Esophagus squamous epithelium (tissue), 5 donors: ENCODE results near the gene DSCAML1. TPM values are rescaled to one million over a fixed set of nuclear protein-coding genes. Genes with fewer than 3 reads are reported as not detected.

Experiments
- DNase-seq: peaks from one replicate; lab custom pipeline; 2025; lab: John Stamatoyannopoulos, UW
- H3K27ac ChIP-seq, 4 donors: fragments of 200-600 bp; sonication (generic); one replicate each; pipeline ENCODE4 v1.5.1; 2016 to 2019; ENCODE audit warnings: mild to moderate bottlenecking in 1 of 4
- H3K27me3 ChIP-seq, 4 donors: fragments of 200-600 bp; sonication (generic); 1 replicate in 3 of 4; 2 replicates in 1 of 4; pipeline versions ENCODE4 v1.5.1 to v1.6.0; 2017 to 2021; ENCODE audit warnings: antibody characterized with exemption in 1 of 4
- H3K36me3 ChIP-seq, 3 donors: fragments of 200-600 bp; sonication (generic); one replicate each; pipeline ENCODE4 v1.5.1; 2016 to 2019
- H3K4me1 ChIP-seq, 3 donors: fragments of 200-600 bp; sonication (generic); one replicate each; pipeline ENCODE4 v1.5.1; 2017 to 2019
- H3K4me3 ChIP-seq, 4 donors: fragments of 200-600 bp; sonication (generic); 1 replicate in 3 of 4; 2 replicates in 1 of 4; pipeline ENCODE4 v1.5.1; 2016 to 2019; ENCODE audit warnings: mild to moderate bottlenecking in 2 of 4, moderate library complexity in 1 of 4
- H3K9me3 ChIP-seq, 3 donors: fragments of 200-600 bp; sonication (generic); one replicate each; pipeline ENCODE4 v1.5.1; 2016 to 2019
- POLR2A ChIP-seq, 4 donors: fragments of 450-650 bp; IDR thresholded peaks; one replicate each; pipeline ENCODE4 v1.6.1; 2017; ENCODE audit warnings: antibody characterized with exemption in 4 of 4, mild to moderate bottlenecking in 4 of 4, moderate library complexity in 3 of 4
- WGBS, 2 donors: methylation state at CpG; one replicate each; pipeline ENCODE4 v1.1.5; 2018; 5-methylcytosine and 5-hydroxymethylcytosine counted together
- intact Hi-C: fragments of 100-400 bp; cut with DNase I; formaldehyde crosslinking; loops from one replicate; pipeline ENCODE4 v1.15.0; 2022
- total RNA-seq, 4 donors: library from RNA; depleted of rRNA; stranded (reverse); fragments of >200 nt; gene quantifications; one replicate each; pipeline ENCODE4 v1.1.0, GENCODE V29; 2016
- TF ChIP-seq, protein P1 (sequence below), 6 experiments: fragments of 450-650 bp in 4 of 6; fragments of 200-600 bp in 2 of 6; sonication (generic) in 2 of 6; IDR thresholded peaks; one replicate each; pipeline ENCODE4 v1.5.1; 2016 to 2019; ENCODE audit warnings: antibody characterized with exemption in 6 of 6, mild to moderate bottlenecking in 4 of 6, moderate library complexity in 4 of 6
- donor health status: DM: yes; HTN: yes; CAD: no.

The DSCAML1 gene
- total RNA-seq, 4 donors from 2014 or later, result 0.04 to 0.19 TPM; not detected in 2

DNA sequence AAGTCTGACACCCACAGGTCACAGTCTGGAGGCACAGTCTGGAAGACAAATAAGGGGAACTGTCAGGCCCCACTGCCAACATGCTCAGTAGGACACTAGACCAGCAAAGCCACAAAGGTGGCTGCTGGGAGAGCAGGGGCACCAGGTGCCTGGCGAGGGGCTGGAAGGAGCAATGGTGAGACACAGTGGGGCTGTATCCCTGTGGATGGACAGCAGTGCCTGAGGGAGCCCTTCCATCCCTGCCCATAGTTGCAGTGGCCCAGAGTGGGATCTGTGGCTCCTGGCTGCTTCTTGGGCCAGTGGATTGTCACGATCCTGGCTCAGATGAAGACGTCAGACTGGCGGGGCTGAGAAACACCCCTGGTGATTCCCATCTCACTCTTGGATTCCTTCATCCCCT, 154.6 kb downstream of the DSCAML1 start:
- no peak for DNase-seq
- intact Hi-C loops, result no loop called here
- 65 to 72% methylated on average over 2 to 3 of the region's 4 CpGs for WGBS, 2 donors
- H3K4me3 ChIP-seq, result no peak overlapping the region
- no peak overlapping the region for H3K27ac ChIP-seq
- TF ChIP-seq, protein P1, sequence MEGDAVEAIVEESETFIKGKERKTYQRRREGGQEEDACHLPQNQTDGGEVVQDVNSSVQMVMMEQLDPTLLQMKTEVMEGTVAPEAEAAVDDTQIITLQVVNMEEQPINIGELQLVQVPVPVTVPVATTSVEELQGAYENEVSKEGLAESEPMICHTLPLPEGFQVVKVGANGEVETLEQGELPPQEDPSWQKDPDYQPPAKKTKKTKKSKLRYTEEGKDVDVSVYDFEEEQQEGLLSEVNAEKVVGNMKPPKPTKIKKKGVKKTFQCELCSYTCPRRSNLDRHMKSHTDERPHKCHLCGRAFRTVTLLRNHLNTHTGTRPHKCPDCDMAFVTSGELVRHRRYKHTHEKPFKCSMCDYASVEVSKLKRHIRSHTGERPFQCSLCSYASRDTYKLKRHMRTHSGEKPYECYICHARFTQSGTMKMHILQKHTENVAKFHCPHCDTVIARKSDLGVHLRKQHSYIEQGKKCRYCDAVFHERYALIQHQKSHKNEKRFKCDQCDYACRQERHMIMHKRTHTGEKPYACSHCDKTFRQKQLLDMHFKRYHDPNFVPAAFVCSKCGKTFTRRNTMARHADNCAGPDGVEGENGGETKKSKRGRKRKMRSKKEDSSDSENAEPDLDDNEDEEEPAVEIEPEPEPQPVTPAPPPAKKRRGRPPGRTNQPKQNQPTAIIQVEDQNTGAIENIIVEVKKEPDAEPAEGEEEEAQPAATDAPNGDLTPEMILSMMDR (IDR thresholded peaks at IDR 0.05), result no peak
- no peak for TF ChIP-seq POLR2A (IDR thresholded peaks at IDR 0.05)
- H3K36me3 ChIP-seq, result no peaks in the 10 kb centered on the region
- H3K27me3 ChIP-seq, result peaks cover 0 to 56% (median 0%) of the 10 kb centered on the region in 4 donors
- no peaks in the 10 kb centered on the region for H3K9me3 ChIP-seq
- H3K4me1 ChIP-seq, result no peaks in the 10 kb centered on the region

DNA sequence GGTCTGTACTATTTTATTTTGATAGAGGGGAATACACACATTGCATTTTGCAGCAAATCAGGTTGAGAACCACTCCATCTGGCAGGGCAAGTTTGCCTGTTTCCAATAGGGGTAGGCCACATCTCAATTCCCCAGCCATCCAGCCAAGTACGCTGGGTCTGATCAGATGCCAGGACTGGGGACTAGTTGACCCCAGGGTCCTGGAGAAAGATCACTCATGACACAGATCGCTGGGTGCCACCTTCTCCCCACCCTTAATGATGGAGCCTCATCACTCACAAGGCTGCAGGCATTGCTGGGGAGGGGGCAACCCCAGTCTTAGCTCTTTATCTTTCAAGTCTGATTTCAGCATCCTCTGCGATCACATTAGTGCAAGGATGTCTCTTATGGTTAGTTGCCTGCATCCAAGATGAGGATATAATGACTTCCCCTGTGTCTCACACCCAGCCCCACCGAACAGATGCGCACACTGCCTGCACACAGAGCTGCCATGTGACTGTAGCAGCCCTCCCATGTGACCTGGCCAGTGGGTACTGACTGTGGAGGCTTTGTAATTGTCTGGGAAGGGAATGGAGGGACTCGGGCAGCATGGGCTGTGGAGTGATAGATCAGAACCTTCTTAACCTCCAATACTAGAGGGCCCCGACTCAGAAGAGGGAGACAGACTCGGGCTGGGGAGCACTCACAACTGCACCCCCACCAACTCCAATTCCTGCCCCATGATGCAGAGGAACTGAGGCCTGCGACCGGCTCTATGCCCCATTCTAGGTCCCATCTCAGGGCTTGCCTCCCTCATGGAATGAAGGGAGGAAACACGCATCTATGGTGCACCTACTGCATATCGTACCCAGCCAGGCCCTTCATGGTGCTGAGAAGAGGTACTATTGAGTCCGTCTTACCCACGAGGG, 155.8 kb downstream of the DSCAML1 start:
- Histone ChIP-seq H3K9me3 (no peaks in the 10 kb centered on the region), H3K4me1 (no peaks in the 10 kb centered on the region), H3K4me3 (no peak overlapping the region), H3K36me3 (no peaks in the 10 kb centered on the region), H3K27me3 (peaks cover 0 to 56% (median 0%) of the 10 kb centered on the region in 4 donors), H3K27ac (no peak overlapping the region)
- intact Hi-C loops, result no loop called here
- TF ChIP-seq POLR2A (IDR thresholded peaks at IDR 0.05), result no peak
- TF ChIP-seq, protein P1 (IDR thresholded peaks at IDR 0.05), result no peak
- 54 to 71% methylated on average over 5 to 10 of the region's 14 CpGs for WGBS, 2 donors
- DNase-seq, result no peak

GRCh38 chr11:117640041-117640440, 157.0 kb downstream of the DSCAML1 start:
- no peak overlapping the region for H3K4me3 ChIP-seq
- H3K4me1 ChIP-seq, result no peaks in the 10 kb centered on the region
- no peaks in the 10 kb centered on the region for H3K9me3 ChIP-seq
- no peaks in the 10 kb centered on the region for H3K36me3 ChIP-seq
- 70 to 72% methylated on average over 2 to 5 of the region's 7 CpGs for WGBS, 2 donors
- peaks cover 0 to 52% (median 0%) of the 10 kb centered on the region in 4 donors for H3K27me3 ChIP-seq
- H3K27ac ChIP-seq, result no peak overlapping the region
- TF ChIP-seq, protein P1 (IDR thresholded peaks at IDR 0.05), result no peak
- no peak for TF ChIP-seq POLR2A (IDR thresholded peaks at IDR 0.05)
- intact Hi-C loops, result no loop called here
- no peak for DNase-seq

DNA sequence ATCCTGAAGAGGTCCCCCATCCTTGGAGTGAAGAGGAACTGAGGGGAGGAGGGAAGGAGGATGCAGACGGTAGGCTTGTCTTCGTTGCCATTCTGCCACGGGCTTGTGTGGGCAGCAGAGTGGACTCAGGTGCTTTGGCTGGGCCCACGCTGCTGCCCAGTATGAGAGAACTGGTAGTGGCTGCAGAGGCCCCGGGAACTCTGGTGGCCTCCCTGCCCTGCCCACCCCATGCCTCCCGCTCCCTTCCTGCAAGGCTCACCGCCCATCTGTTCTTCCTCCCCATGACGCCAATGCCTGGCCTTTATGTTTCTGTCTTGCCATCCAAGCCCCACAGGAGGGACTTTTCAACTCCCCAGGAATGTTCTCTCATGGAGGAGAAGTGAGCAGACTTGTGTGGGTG, 157.4 kb downstream of the DSCAML1 start:
- no peaks in the 10 kb centered on the region for H3K36me3 ChIP-seq
- 85 to 90% methylated on average over 5 to 8 of the region's 8 CpGs for WGBS, 2 donors
- H3K27me3 ChIP-seq, result peaks cover 0 to 48% (median 0%) of the 10 kb centered on the region in 4 donors
- H3K4me3 ChIP-seq, result no peak overlapping the region
- TF ChIP-seq POLR2A (IDR thresholded peaks at IDR 0.05), result no peak
- TF ChIP-seq, protein P1 (IDR thresholded peaks at IDR 0.05), result no peak
- intact Hi-C loops, result no loop called here
- DNase-seq, result no peak
- H3K9me3 ChIP-seq, result no peaks in the 10 kb centered on the region
- H3K27ac ChIP-seq, result no peak overlapping the region
- no peaks in the 10 kb centered on the region for H3K4me1 ChIP-seq

DNA sequence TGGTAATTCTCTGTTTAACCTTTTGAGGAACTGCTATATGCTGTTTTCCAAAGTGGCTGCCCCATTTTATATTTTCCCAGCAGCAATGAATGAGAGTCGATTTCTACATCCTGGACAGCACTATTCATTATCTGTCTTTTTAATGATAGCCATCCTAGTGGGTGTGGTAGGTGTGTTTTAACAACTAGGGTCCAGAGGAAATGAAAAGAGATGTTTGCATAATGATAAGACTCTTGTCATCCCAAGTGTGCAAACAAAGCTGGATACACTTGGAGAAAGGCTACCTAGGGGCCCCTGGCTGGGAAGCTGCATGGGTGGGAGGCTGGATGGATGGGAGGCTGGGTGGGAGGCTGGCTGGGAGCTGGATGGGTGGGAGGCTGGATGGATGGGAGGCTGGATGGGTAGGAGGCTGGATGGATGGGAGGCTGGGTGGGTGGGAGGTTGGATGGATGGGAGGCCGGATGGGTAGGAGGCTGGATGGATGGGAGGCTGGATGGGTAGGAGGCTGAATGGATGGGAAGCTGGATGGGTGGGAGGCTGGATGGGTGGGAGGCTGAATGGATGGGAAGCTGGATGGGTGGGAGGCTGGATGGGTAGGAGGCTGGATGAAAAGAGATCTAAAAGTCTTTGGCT, 158.0 kb downstream of the DSCAML1 start:
- H3K36me3 ChIP-seq, result no peaks in the 10 kb centered on the region
- H3K4me3 ChIP-seq, result no peak overlapping the region
- WGBS, 2 donors, result 42 to 73% methylated on average over 2 of the region's 2 CpGs
- TF ChIP-seq, protein P1 (IDR thresholded peaks at IDR 0.05), result no peak
- TF ChIP-seq POLR2A (IDR thresholded peaks at IDR 0.05), result no peak
- H3K27me3 ChIP-seq, result peaks cover 0 to 42% (median 0%) of the 10 kb centered on the region in 4 donors
- no peaks in the 10 kb centered on the region for H3K9me3 ChIP-seq
- no peak overlapping the region for H3K27ac ChIP-seq
- intact Hi-C loops, result no loop called here
- no peaks in the 10 kb centered on the region for H3K4me1 ChIP-seq
- no peak for DNase-seq
